Measurements from ENCODE around the gene TUBA3D.
"Not testable (repeated sequence)": the region's sequence is repeated elsewhere in the genome, so short reads cannot be mapped to it uniquely, and the experiment has no call there.

GRCh38 chr2:131525256-131525655 lies 49.3 kb downstream of the TUBA3D start:
- not testable (repeated sequence) for TF ChIP-seq CTCF (IDR thresholded peaks at IDR 0.05; ENCODE audit: low read length); EZH2 (optimal IDR thresholded peaks at IDR 0.05; ENCODE audit: low read depth, low read length); EZH2phosphoT487 (IDR thresholded peaks at IDR 0.05; ENCODE audit: low read length)

Measured in MM.1S (cell line).